GM12801 (cell line): ENCODE results near the gene TNIP1.

ENCODE experiments used
- TF ChIP-seq, protein P1 (sequence below): IDR thresholded peaks from one replicate; pipeline ENCODE4 v1.5.1; 2011; ENCODE audit warnings: control low read depth; ENCODE audit not compliant: insufficient read length; ENCODE audit errors: extremely low read depth

Gene TNIP1

DNA sequence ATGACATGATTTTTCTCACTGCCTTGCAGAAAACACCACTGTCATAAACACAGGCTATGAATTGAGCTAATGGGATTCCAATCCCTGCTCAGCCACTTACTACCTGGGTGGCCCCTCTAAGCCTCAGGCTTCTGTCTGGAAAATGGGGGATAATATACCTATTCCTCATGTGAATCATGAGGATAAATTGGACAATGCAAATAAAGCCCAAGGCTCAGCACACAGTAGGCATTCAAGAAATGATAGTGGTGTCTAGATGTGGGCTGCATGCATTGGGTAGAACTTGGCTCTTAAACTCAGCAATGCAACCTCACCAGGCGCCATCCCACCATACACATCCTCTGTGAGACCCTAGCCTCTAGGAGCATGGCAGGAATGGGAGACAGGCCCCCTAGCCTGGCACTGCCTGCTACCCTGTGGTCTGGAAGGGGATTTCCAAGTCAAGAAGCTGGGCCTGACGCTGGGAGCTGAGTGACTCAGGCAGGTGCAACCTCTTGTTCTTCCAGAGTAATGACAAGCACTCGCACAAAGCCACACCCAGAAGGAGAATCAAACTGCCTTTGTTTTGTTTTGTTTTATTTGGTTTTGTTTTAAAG lies 2.3 kb upstream of the TNIP1 start:
- TF ChIP-seq, protein P1, sequence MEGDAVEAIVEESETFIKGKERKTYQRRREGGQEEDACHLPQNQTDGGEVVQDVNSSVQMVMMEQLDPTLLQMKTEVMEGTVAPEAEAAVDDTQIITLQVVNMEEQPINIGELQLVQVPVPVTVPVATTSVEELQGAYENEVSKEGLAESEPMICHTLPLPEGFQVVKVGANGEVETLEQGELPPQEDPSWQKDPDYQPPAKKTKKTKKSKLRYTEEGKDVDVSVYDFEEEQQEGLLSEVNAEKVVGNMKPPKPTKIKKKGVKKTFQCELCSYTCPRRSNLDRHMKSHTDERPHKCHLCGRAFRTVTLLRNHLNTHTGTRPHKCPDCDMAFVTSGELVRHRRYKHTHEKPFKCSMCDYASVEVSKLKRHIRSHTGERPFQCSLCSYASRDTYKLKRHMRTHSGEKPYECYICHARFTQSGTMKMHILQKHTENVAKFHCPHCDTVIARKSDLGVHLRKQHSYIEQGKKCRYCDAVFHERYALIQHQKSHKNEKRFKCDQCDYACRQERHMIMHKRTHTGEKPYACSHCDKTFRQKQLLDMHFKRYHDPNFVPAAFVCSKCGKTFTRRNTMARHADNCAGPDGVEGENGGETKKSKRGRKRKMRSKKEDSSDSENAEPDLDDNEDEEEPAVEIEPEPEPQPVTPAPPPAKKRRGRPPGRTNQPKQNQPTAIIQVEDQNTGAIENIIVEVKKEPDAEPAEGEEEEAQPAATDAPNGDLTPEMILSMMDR: no peak

DNA sequence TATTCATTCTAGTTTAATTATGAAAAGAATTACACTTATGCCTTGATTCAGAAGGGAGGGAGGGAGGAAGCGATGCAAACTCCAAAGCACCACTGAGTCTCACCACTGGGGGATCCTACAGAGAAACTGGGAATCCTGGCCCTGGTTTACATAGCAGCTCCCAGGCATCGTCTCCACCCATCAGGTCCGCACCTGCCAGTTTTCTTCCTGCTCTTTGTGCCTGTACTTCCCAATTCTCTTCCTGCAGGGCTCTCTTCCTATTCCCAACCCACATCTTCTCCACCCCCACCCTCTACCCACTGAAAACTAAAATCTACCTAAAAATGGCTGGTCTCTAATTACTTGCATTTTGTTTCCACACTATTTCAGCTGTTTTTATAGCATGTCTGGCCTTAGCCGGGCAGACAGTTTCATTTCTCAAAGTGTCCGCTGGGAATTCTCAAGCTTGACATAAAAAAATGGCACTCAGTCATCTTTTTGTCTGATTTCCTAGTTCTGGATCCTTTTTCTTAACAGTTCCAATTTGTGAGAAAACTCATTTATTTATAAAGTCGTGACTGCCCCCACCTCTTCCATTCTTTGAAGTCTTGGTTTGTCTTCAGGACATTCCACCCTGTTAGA lies 1.6 kb upstream of the TNIP1 start:
- TF ChIP-seq, protein P1: no peak

DNA sequence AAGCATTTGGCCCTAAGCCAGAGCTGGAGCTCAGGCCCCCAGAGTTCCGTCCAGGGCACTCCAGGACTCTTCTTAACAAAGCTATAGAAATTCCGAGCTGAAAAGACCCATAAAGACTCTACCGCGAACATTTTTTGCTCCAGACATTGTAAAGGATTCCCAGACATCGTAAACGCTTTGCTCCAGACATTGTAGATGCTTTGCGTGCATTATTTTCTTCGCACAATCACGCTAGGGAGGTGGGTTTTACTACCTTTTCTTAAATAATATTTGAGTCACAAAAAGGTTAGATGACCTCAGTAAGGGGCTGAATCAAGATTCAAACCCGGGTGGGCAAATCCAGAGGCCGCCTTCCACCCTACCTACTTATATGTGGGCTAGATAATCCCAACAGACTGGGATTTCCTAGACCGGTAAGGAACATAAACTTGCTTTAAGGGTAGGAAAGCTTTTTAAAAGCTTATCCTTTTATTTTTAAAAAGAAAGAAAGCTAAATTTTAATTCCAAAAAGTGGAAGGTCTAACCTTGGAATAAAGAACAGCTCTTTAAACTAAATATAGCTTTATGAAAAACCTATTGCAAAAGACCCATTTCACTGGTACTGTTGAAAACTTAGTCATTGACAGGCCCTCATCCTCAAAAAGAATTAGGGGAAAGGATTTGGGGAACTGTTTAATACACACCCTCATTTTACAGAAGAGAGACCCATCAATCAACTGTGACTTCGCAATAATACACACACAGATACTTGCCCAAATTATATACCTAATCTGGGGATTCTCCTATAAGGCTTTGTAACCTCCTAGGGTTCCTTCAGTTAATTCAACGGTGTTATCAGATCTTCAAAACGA lies 822 bp upstream of the TNIP1 start:
- TF ChIP-seq, protein P1: no peak

DNA sequence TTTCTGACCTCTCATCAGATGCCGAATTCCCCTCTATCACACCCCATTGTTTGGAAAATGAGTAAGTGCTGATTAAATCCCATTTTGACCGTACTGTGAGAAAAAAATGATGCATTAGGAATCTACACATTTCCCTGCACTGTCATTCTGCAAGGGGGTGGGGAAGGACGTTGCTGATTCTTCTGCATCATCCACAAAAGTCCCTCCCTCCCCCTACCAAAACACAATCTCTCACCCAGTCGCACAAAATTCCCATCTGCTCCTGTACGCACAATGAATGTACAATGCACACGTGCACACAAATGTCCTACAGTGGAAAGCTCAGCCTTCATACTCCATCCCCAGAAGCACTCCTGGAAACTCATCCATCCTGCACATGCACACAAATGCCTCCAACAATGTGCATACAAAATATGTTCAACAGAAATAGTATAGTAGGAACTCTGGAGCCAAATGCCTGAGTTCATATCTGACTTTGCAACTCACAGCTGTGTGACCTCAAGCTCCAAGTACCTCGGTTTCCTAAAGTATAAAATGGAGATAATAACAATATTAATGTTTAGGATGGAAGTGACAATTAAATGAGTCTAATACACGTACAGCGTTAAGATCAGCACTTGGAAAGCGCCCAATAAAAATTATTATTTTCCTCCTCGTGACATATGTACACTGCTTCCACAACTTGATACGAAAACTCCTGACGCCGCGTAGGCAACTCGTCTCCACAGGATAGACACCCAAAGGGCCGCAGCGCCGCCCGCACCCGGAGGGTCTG lies 809 bp downstream of the TNIP1 start:
- TF ChIP-seq, protein P1: no peak

DNA sequence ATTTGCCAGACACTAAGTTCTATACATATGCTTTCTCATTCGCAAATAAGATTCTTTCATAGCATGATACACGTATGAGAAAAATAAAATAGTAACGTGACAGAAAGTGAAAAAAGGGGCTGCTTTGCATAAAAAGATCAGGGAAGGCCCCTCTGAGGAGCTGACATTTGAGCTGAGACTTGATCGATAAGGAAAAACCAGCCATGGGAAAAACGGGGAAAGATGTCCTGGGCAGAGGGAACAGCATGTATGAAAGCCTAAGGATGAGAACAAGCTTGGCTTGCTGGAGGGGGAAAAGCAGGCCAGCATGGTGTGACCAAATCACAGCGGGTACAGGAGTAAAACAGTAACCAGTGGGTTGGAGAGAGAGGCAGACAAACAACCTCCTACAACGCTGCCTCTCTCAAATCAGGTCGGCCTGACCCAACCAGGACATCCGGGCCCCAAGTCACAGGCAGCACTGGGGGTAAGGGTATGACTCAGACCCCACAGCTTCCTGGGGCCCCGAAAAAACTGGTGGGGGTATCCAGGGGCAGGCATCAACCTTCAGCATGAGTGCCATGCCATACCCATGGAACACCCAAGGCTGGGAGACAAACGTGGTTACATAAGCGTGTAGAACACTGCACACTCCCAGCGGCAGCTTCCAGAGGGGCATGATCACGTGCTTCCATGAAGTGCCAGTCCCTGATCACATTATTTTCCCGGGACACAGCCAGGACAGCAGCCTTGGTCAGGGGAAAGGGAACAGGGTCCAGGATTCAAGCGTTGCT lies 2.2 kb downstream of the TNIP1 start:
- TF ChIP-seq, protein P1: no peak

DNA sequence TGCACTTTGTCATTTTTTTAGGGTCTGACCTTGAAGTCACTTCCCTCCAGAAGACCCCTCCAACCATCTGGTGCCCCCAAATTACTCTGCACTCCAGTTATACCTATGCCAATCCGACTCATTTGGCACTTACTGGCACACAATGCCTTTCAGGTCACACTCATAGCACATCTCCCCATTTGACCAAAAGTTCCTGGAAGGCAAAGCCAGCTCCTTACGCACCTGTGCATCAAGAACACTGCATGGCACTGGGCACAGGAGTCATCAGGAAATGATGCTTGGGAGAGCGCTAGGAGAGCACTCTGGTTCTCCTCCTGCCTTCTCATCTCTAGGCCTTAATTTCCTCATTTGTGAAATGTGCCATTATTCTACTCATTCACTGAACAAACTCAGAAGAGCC lies 2.9 kb downstream of the TNIP1 start:
- TF ChIP-seq, protein P1: no peak
